Ovary (tissue), 9 donors: ENCODE results near the gene PRKCE. TPM values are rescaled to one million over a fixed set of nuclear protein-coding genes. Genes with fewer than 3 reads are reported as not detected.
A peak's percentile ranks its signal among the peaks of the same experiment; 100 is the strongest.

Experiments
- DNase-seq, 5 donors: peaks; one replicate each; pipeline ENCODE4 v3.0.0-alpha.2; 2019 to 2020
- H3K27ac ChIP-seq, 2 donors: fragments of 200-600 bp; one replicate each; pipeline versions ENCODE4 v1.5.1 to v1.8.0; 2019 to 2022
- H3K27me3 ChIP-seq: fragments of 200-600 bp; one replicate; pipeline ENCODE4 v1.8.0; 2022
- H3K36me3 ChIP-seq: fragments of 200-600 bp; sonication (generic); one replicate; pipeline ENCODE4 v1.5.1; 2019
- H3K4me1 ChIP-seq: one replicate; pipeline ENCODE4 v1.8.1; 2013; ENCODE audit warnings: mild to moderate bottlenecking, moderate library complexity; ENCODE audit not compliant: insufficient read depth
- H3K4me3 ChIP-seq: fragments of 200-600 bp; sonication (generic); one replicate; pipeline ENCODE4 v1.5.1; 2017
- H3K9me3 ChIP-seq, 2 donors: fragments of 200-600 bp in 1 of 2; sonication (generic) in 1 of 2; one replicate each; pipeline versions ENCODE4 v1.5.1 to v1.8.1; 2013 to 2019; ENCODE audit warnings: mild to moderate bottlenecking in 1 of 2, moderate library complexity in 1 of 2
- EP300 ChIP-seq: sonication (generic); formaldehyde crosslinking; IDR thresholded peaks from one replicate; pipeline ENCODE4 v1.6.1; 2017; ENCODE audit warnings: antibody characterized with exemption
- POLR2A ChIP-seq: fragments of 450-650 bp; IDR thresholded peaks from one replicate; pipeline ENCODE4 v1.6.1; 2017; ENCODE audit warnings: antibody characterized with exemption, mild to moderate bottlenecking, moderate library complexity
- WGBS, 3 donors: extraction: QIAGEN DNeasy Blood & Tissue Kit in 1 of 3; methylation state at CpG; one replicate each; pipeline versions ENCODE4 v1.1.5 to v1.1.7; 2013 to 2017; 5-methylcytosine and 5-hydroxymethylcytosine counted together
- intact Hi-C, 4 donors: fragments of 100-400 bp; cut with DNase I; formaldehyde crosslinking; loops; one replicate each; pipeline versions ENCODE4 v1.11.0 to v1.15.1; 2022 to 2023
- polyA plus RNA-seq, 2 donors: library from polyadenylated mRNA; stranded (reverse); fragments of 200-250 nt in 1 of 2; fragments of 350-450 nt in 1 of 2; fragmentation: Illumina TruSeq in 1 of 2; extraction: RNeasy Lipid Tissue Mini Kit (QIAGEN cat#74804) in 1 of 2; gene quantifications; one replicate each; pipeline ENCODE4 v1.2.3, GENCODE V29; 2013 to 2014
- total RNA-seq, 7 donors: library from RNA; depleted of rRNA in 2 of 7; stranded (reverse); fragments of >200 nt in 2 of 7; fragmentation: NEBNext Ultra II Directional in 3 of 7; extraction: Animal tissue kit (Norgen Biotek cat#: 25700) in 3 of 7; gene quantifications; one replicate each; pipeline versions ENCODE4 v1.1.0 to v1.2.4, GENCODE V29; 2016 to 2023
- TF ChIP-seq, protein P1 (sequence below), 3 donors: fragments of 450-650 bp in 2 of 3; fragments of 200-600 bp in 1 of 3; IDR thresholded peaks; one replicate each; pipeline versions ENCODE4 v1.5.1 to v1.8.0; 2016 to 2022; ENCODE audit warnings: antibody characterized with exemption in 3 of 3, mild to moderate bottlenecking in 1 of 3
- donor health status: DM: no; HTN: no; CAD: no; lungs with moderate emphysema.
- donor health status: DM: no; HTN: no; CAD: no.
- donor health status: Bipolar disorder and iron deficiency.
- donor health status: DM: yes; HTN: yes; CAD: no.
- donor health status: DM: no; HTN: no; CAD: no.
- donor health status: DM: yes; HTN: yes; CAD: no.

Gene PRKCE
- total and polyA plus RNA-seq, 9 donors: 3.1 to 22.8 (median 12.8) TPM

- TF ChIP-seq POLR2A (no peak), EP300 (no peak)
- TF ChIP-seq, protein P1, sequence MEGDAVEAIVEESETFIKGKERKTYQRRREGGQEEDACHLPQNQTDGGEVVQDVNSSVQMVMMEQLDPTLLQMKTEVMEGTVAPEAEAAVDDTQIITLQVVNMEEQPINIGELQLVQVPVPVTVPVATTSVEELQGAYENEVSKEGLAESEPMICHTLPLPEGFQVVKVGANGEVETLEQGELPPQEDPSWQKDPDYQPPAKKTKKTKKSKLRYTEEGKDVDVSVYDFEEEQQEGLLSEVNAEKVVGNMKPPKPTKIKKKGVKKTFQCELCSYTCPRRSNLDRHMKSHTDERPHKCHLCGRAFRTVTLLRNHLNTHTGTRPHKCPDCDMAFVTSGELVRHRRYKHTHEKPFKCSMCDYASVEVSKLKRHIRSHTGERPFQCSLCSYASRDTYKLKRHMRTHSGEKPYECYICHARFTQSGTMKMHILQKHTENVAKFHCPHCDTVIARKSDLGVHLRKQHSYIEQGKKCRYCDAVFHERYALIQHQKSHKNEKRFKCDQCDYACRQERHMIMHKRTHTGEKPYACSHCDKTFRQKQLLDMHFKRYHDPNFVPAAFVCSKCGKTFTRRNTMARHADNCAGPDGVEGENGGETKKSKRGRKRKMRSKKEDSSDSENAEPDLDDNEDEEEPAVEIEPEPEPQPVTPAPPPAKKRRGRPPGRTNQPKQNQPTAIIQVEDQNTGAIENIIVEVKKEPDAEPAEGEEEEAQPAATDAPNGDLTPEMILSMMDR (IDR thresholded peaks at IDR 0.05): no peak
- H3K27ac ChIP-seq: no peak overlapping the region
- no peak for DNase-seq
- H3K9me3 ChIP-seq: no peaks in the 10 kb centered on the region
- WGBS, 3 donors: 64 to 79% (median 66%) methylated on average over 3 of the region's 3 CpGs
- intact Hi-C loops: loop anchor here in 2 of 4 donors (2.0 to 10.0 kb wide), 3 partner anchors 71 to 901 kb away; no protein-coding TSS in a partner anchor
- H3K36me3 ChIP-seq: no peaks in the 10 kb centered on the region
- no peak overlapping the region for H3K4me3 ChIP-seq
- H3K4me1 ChIP-seq: peaks cover 4% of the 10 kb centered on the region
- H3K27me3 ChIP-seq: no peaks in the 10 kb centered on the region
These were observed 342.6 kb downstream of the PRKCE start for GRCh38 chr2:45994060-45994459.

- Histone ChIP-seq H3K4me3 (no peak overlapping the region), H3K27me3 (no peaks in the 10 kb centered on the region), H3K36me3 (no peaks in the 10 kb centered on the region), H3K4me1 (peaks cover 14% of the 10 kb centered on the region), H3K27ac (peak overlapping the region in 1 of 2 donors; percentile 56), H3K9me3 (no peaks in the 10 kb centered on the region)
- DNase-seq: no peak
- TF ChIP-seq POLR2A (no peak), EP300 (no peak)
- TF ChIP-seq, protein P1 (IDR thresholded peaks at IDR 0.05): no peak
- WGBS, 3 donors: 80 to 90% (median 88%) methylated on average over 5 of the region's 5 CpGs
- intact Hi-C loops: loop anchor here in 1 of 4 donors (10.0 kb wide), 2 partner anchors 364 to 624 kb away; no protein-coding TSS in a partner anchor
These were observed 349.2 kb downstream of the PRKCE start for GRCh38 chr2:46000660-46001059.

GRCh38 chr2:46001290-46001689, 349.8 kb downstream of the PRKCE start:
- intact Hi-C loops: loop anchor here in 1 of 4 donors (10.0 kb wide), 2 partner anchors 364 to 624 kb away; no protein-coding TSS in a partner anchor
- no peak for TF ChIP-seq POLR2A
- TF ChIP-seq EP300: no peak
- TF ChIP-seq, protein P1 (IDR thresholded peaks at IDR 0.05): no peak
- no peaks in the 10 kb centered on the region for H3K9me3 ChIP-seq
- no peak overlapping the region for H3K4me3 ChIP-seq
- H3K27ac ChIP-seq: peak overlapping the region; percentile 30 to 56
- no peaks in the 10 kb centered on the region for H3K27me3 ChIP-seq
- peaks cover 14% of the 10 kb centered on the region for H3K4me1 ChIP-seq
- H3K36me3 ChIP-seq: no peaks in the 10 kb centered on the region
- peak in 1 of 5 donors; percentile 43 for DNase-seq
- 37 to 48% (median 45%) methylated on average over 7 of the region's 7 CpGs for WGBS, 3 donors

DNA sequence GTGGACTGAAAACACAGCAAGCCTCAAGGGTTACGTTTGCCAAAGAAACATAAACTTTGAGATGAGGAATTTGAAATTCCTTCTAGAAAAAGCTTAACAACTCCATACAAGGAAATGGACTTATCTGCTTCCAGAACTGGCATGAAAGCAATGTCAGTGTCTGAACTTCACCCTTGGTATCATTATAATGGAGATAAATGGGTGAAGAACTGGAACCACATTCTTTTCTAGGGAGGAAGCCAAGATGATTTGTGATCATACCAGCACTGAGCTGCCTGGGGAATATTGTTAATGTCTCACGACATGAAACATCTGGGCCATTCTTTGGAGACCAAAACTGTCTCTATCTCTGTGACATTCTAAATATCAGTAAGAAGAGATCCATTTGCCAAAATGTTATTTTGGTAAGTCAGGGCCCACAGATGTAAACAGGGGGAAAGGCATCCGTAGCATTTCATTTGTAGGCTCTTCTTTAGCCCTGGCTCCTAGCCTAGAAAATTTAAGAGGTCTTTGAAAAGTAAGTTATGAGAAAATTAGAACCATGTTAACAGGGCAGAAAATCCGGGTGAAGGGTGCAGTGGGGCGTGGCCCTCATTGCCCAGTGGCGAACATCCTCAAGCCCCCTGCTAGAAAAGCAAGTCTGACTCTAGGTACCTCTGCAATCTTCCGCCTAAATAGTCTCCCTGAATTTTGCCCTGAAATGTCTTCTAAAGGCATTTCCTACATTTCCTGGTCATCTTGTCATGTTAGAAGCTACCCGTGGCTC, 350.4 kb downstream of the PRKCE start:
- Histone ChIP-seq H3K27ac (peak overlapping the region; percentile 30 to 56), H3K4me3 (no peak overlapping the region), H3K4me1 (peaks cover 14% of the 10 kb centered on the region), H3K9me3 (no peaks in the 10 kb centered on the region), H3K27me3 (no peaks in the 10 kb centered on the region), H3K36me3 (no peaks in the 10 kb centered on the region)
- TF ChIP-seq EP300 (no peak), POLR2A (no peak)
- TF ChIP-seq, protein P1 (IDR thresholded peaks at IDR 0.05): no peak
- 10 to 18% (median 10%) methylated on average over 8 of the region's 8 CpGs for WGBS, 3 donors
- intact Hi-C loops: loop anchor here in 1 of 4 donors (10.0 kb wide), 2 partner anchors 363 to 623 kb away; no protein-coding TSS in a partner anchor
- DNase-seq: peak in 2 of 5 donors; percentile 33 to 50
